IMR-90 (cell line): Measurements from ENCODE around the gene PDZD2. TPM values are rescaled to one million over a fixed set of nuclear protein-coding genes. Genes with fewer than 3 reads are reported as not detected.

Experiments used
- ATAC-seq: fragments of 200-7000 bp; cut with Tn5 transposase; 2 replicates; pipeline ENCODE4 v1.9.1; 2020; ENCODE audit warnings: low read depth, mild to moderate bottlenecking, moderate library complexity
- BruUV-seq: library from RNA; stranded (reverse); fragments of 400-500 nt; replicated peaks from 2 replicates; lab custom pipeline; 2021; lab: Mats Ljungman, UMichigan
- CTCF ChIA-PET: fragments of 300-600 bp; formaldehyde crosslinking; extraction: SDS; loops from one replicate; lab custom pipeline; 2021; ENCODE audit warnings: antibody characterized with exemption; lab: Yijun Ruan, JAX
- POLR2A ChIA-PET: fragments of 300-600 bp; sonication (Branson Sonifier 250); formaldehyde crosslinking; loops from one replicate; lab custom pipeline; 2022; ENCODE audit warnings: antibody characterized with exemption; ENCODE audit not compliant: unreplicated experiment; lab: Charles Lee
- DNase-seq: peaks from one replicate; pipeline ENCODE4 v3.0.0; 2013
- H2AFZ ChIP-seq: replicated peaks from 2 replicates; pipeline ENCODE3; 2013; ENCODE audit warnings: low read length, mild to moderate bottlenecking; ENCODE audit not compliant: poor library complexity
- H2AK5ac ChIP-seq: 2 replicates; pipeline ENCODE4 v1.6.1; 2013; ENCODE audit warnings: low read depth, low read length, inconsistent platforms
- H2AK9ac ChIP-seq: replicated peaks from 2 replicates; pipeline ENCODE3; 2013; ENCODE audit warnings: mild to moderate bottlenecking, low read depth, low read length, moderate library complexity; ENCODE audit not compliant: poor library complexity
- H2BK120ac ChIP-seq: 2 replicates; pipeline ENCODE4 v1.6.1; 2013; ENCODE audit warnings: low read depth, low read length, inconsistent platforms
- H2BK15ac ChIP-seq: 3 replicates; pipeline ENCODE4 v1.6.1; 2013; ENCODE audit warnings: low read depth, low read length, inconsistent platforms
- H2BK20ac ChIP-seq: 2 replicates; pipeline ENCODE4 v1.6.1; 2013; ENCODE audit warnings: low read depth, mild to moderate bottlenecking, inconsistent platforms, low read length, moderate library complexity
- H2BK5ac ChIP-seq: 2 replicates; pipeline ENCODE4 v1.6.1; 2013; ENCODE audit warnings: mild to moderate bottlenecking, low read depth, low read length, inconsistent platforms; ENCODE audit not compliant: poor library complexity, severe bottlenecking
- H3K14ac ChIP-seq: replicated peaks from 2 replicates; pipeline ENCODE4 v1.6.1; 2013; ENCODE audit warnings: low read depth, low read length, inconsistent platforms
- H3K18ac ChIP-seq: 2 replicates; pipeline ENCODE4 v1.6.1; 2013; ENCODE audit warnings: low read depth, low read length, control low read depth
- H3K23ac ChIP-seq: 2 replicates; pipeline ENCODE4 v1.6.1; 2013; ENCODE audit warnings: low read depth, low read length, inconsistent platforms
- H3K27ac ChIP-seq: 2 replicates; pipeline ENCODE4 v1.5.1; 2013; ENCODE audit warnings: mild to moderate bottlenecking, control low read depth, low read length; ENCODE audit not compliant: insufficient read depth
- H3K27me3 ChIP-seq: 2 replicates; pipeline ENCODE4 v1.6.1; 2013; ENCODE audit warnings: low read length; ENCODE audit not compliant: control insufficient read depth, insufficient read depth
- H3K36me3 ChIP-seq: 2 replicates; pipeline ENCODE4 v1.6.1; 2013; ENCODE audit warnings: low read length, mixed read lengths; ENCODE audit not compliant: control insufficient read depth, insufficient read depth
- H3K4ac ChIP-seq: 2 replicates; pipeline ENCODE4 v1.6.1; 2013; ENCODE audit warnings: low read depth, low read length, inconsistent platforms
- H3K4me1 ChIP-seq: 2 replicates; pipeline ENCODE4 v1.6.1; 2013; ENCODE audit warnings: low read length, mixed read lengths; ENCODE audit not compliant: control insufficient read depth, insufficient read depth
- H3K4me2 ChIP-seq: 2 replicates; pipeline ENCODE4 v1.6.1; 2013; ENCODE audit warnings: low read depth, mild to moderate bottlenecking, control low read depth, low read length, moderate library complexity
- H3K4me3 ChIP-seq: 2 replicates; pipeline ENCODE4 v1.5.1; 2013; ENCODE audit warnings: low read depth, mild to moderate bottlenecking, control low read depth, low read length, moderate library complexity; ENCODE audit not compliant: insufficient read depth
- H3K56ac ChIP-seq: 2 replicates; pipeline ENCODE4 v1.6.1; 2013; ENCODE audit warnings: low read length, inconsistent platforms; ENCODE audit not compliant: insufficient read depth; ENCODE audit errors: extremely low read depth
- H3K79me1 ChIP-seq, 2 experiments: 2 replicates each; pipeline ENCODE4 v1.6.1; 2013; ENCODE audit warnings: low read length in 2 of 2, inconsistent platforms in 1 of 2, low read depth in 1 of 2
- H3K9ac ChIP-seq: 2 replicates; pipeline ENCODE4 v1.6.1; 2013; ENCODE audit warnings: low read depth, low read length, control low read depth
- H3K9me1 ChIP-seq: 2 replicates; pipeline ENCODE4 v1.6.1; 2013; ENCODE audit warnings: low read length, inconsistent platforms; ENCODE audit not compliant: insufficient read depth
- H3K9me3 ChIP-seq: 2 replicates; pipeline ENCODE4 v1.6.1; 2013; ENCODE audit warnings: low read length; ENCODE audit not compliant: control insufficient read depth, insufficient read depth
- H4K20me1 ChIP-seq: 2 replicates; pipeline ENCODE4 v1.6.1; 2013; ENCODE audit warnings: low read length, inconsistent platforms; ENCODE audit not compliant: insufficient read depth
- H4K5ac ChIP-seq: 2 replicates; pipeline ENCODE4 v1.6.1; 2013; ENCODE audit warnings: mild to moderate bottlenecking, low read depth, low read length, control low read depth
- H4K8ac ChIP-seq, 2 experiments: 2 replicates each; pipeline ENCODE4 v1.6.1; 2013; ENCODE audit warnings: low read depth in 2 of 2, low read length in 2 of 2, control low read depth in 1 of 2, inconsistent platforms in 1 of 2
- H4K91ac ChIP-seq: 2 replicates; pipeline ENCODE4 v1.6.1; 2013; ENCODE audit warnings: low read depth, low read length, inconsistent platforms; ENCODE audit not compliant: insufficient read depth
- CHD1 ChIP-seq: IDR thresholded peaks from 2 replicates; pipeline ENCODE4 v1.6.1; 2012; ENCODE audit warnings: low read depth, low read length, improper control_type of control experiment
- SMC3 ChIP-seq: fragments of 150-350 bp; IDR thresholded peaks from 2 replicates; pipeline ENCODE4 v1.6.1; 2016; ENCODE audit warnings: low read depth, mild to moderate bottlenecking, antibody characterized with exemption, low read length, moderate library complexity
- WGBS, 2 experiments: methylation state at CpG; one replicate each; pipeline versions ENCODE4 v1.1.5 to v1.1.7; 2013; ENCODE audit warnings: missing lambda C conversion rate in 2 of 2; ENCODE audit not compliant: insufficient read length in 1 of 2; ENCODE audit errors: extremely low coverage in 2 of 2; 5-methylcytosine and 5-hydroxymethylcytosine counted together
- dilution Hi-C: fragments of 300-500 bp; cut with HindIII; formaldehyde crosslinking; loops from one replicate; pipeline ENCODE4 v1.14.3; 2018; ENCODE audit warnings: low sequenced_read_pairs; ENCODE audit not compliant: unreplicated experiment
- in situ Hi-C: fragments of 300-500 bp; cut with MboI; formaldehyde crosslinking; loops from 3 replicates; pipeline ENCODE4 v1.14.3; 2019; ENCODE audit warnings: low sequenced_read_pairs, inconsistent platforms, mixed read lengths
- intact Hi-C: fragments of 100-400 bp; cut with micrococcal nuclease; formaldehyde crosslinking; loops from 2 replicates; pipeline ENCODE4 v1.10.0; 2022
- polyA plus RNA-seq, 3 experiments: library from polyadenylated mRNA; depleted of rRNA; stranded (reverse); fragments of >200 nt; gene quantifications; 2 replicates each; pipeline ENCODE4 v1.2.3, GENCODE V29; 2012; ENCODE audit warnings: low replicate concordance in 1 of 3
- total RNA-seq: library from RNA; depleted of rRNA; stranded (reverse); fragments of >200 nt; gene quantifications from 2 replicates; pipeline ENCODE4 v1.2.3, GENCODE V29; 2012

PDZD2 gene
- total and polyA plus RNA-seq, 2 of the 4 experiments (the other 2 are of a cell fraction): under 0.01 to 0.02 TPM

DNA sequence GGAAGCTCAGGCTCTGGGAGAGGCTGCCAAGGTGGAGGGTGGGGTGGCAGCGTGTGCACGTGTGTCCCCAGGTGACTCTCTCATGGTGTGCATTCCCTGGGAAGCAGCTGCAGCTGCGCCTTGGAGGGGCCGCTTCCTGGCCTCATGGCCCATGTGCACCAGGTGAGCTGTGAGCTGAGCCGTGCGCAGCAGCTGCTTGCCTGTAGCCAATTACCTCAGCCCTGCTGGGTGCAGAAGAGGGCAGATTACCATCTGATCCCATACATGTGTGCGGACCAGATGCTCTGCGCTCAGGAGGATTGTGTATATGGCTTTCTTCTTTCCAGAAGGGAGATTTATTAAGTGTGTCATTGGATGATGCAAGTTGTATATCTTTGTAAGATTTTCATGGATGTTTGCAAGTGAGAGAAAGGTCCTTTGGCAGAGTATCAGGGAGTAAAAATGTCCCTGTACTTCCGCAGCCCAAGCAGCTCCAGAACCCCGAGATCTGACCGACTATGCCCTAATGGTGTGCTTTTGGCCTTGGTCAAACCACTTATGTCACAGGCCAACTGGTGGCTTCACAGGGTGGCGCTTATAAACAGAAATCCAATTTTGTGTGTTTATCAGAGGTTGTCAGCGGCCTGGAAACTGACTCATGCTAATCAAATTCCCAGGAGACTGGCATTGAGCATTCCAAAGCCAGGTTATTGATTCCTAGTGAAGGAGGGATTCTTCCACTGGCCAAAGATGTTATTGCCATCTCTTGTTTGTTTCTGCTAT, 305.9 kb downstream of the PDZD2 start (continued):
- no peak for TF ChIP-seq SMC3

GRCh38 chr5:31948006-31948405, 309.1 kb downstream of the PDZD2 start:
- no peak for DNase-seq
- no peak overlapping the region for H2BK5ac ChIP-seq
- H2AK5ac ChIP-seq: no peak overlapping the region
- no peak overlapping the region for H2BK20ac ChIP-seq
- WGBS, 2 experiments: no CpG with 5 or more reads among the region's 5 CpGs
- no peak overlapping the region for H3K14ac ChIP-seq
- H3K23ac ChIP-seq: no peak overlapping the region
- no peaks in the 10 kb centered on the region for H3K79me1 ChIP-seq
- H4K20me1 ChIP-seq: no peaks in the 10 kb centered on the region
- peaks cover 3% of the 10 kb centered on the region; the same call in 1 of the 2 replicates for H3K4me1 ChIP-seq
- ChIA-PET POLR2A (no interaction called here), CTCF (interaction anchor here (0.5 to 1.1 kb wide), 3 partner anchors 10 to 49 kb away, joined by 3 to 4 read pairs (median 4); no protein-coding TSS in a partner anchor)
- H3K4ac ChIP-seq: no peak overlapping the region
- no peak overlapping the region for H2BK120ac ChIP-seq
- H2BK15ac ChIP-seq: no peak overlapping the region
- dilution Hi-C loops: no loop called here
- no peak overlapping the region for H2AFZ ChIP-seq
- no peak overlapping the region for H4K5ac ChIP-seq
- no peak overlapping the region for H3K18ac ChIP-seq
- H3K9me3 ChIP-seq: peaks cover 3% of the 10 kb centered on the region; the same call in 1 of the 2 replicates
- H4K91ac ChIP-seq: no peak overlapping the region
- no peak overlapping the region for H3K9ac ChIP-seq
- no peak for TF ChIP-seq CHD1
- intact Hi-C loops: no loop called here
- no peak overlapping the region for H2AK9ac ChIP-seq
- in situ Hi-C loops: no loop called here
- no peak overlapping the region for H3K4me3 ChIP-seq
- H3K36me3 ChIP-seq: no peaks in the 10 kb centered on the region
- no peak overlapping the region for H3K4me2 ChIP-seq
- no peaks in the 10 kb centered on the region for H3K9me1 ChIP-seq
- BruUV-seq: no TSS peak
- H3K27ac ChIP-seq: no peak overlapping the region
- H3K56ac ChIP-seq: no peak overlapping the region
- H4K8ac ChIP-seq: no peak overlapping the region
- H3K27me3 ChIP-seq: peaks cover 21% of the 10 kb centered on the region
- no peak for ATAC-seq
